HEK293 (cell line): ENCODE data around the gene UBALD1.

ENCODE experiments used
- CTCF ChIA-PET: fragments of 350-600 bp; formaldehyde crosslinking; extraction: SDS; loops from one replicate; lab custom pipeline; 2021; ENCODE audit warnings: antibody characterized with exemption; lab: Yijun Ruan, JAX
- POLR2A ChIA-PET: fragments of 300-600 bp; formaldehyde crosslinking; extraction: SDS; loops from one replicate; lab custom pipeline; 2020; ENCODE audit warnings: antibody characterized with exemption, inconsistent platforms; lab: Yijun Ruan, JAX
- H3K27ac ChIP-seq: fragments of 200-500 bp; sonication (Bioruptor generic); 2 replicates; pipeline ENCODE4 v1.5.1; 2014; ENCODE audit warnings: low read depth, low read length, control low read depth, inconsistent platforms; ENCODE audit errors: extremely low read depth
- H3K36me3 ChIP-seq, 2 experiments: fragments of 200-500 bp in 1 of 2; sonication (Bioruptor generic) in 1 of 2; 1 replicate in 1 of 2; 2 replicates in 1 of 2; pipeline ENCODE4 v1.5.1; 2014 to 2017; ENCODE audit warnings: inconsistent platforms in 2 of 2, low read length in 2 of 2; ENCODE audit not compliant: control insufficient read depth in 2 of 2, insufficient read depth in 1 of 2
- H3K4me1 ChIP-seq: fragments of 200-500 bp; sonication (Bioruptor generic); 2 replicates; pipeline ENCODE4 v1.5.1; 2014; ENCODE audit warnings: mild to moderate bottlenecking, low read length, inconsistent platforms; ENCODE audit not compliant: control insufficient read depth, insufficient read depth
- H3K4me3 ChIP-seq: 2 replicates; pipeline ENCODE4 v1.5.1; 2011; ENCODE audit warnings: low read depth, mild to moderate bottlenecking, control low read depth, low read length, moderate library complexity
- H3K9me3 ChIP-seq: fragments of 200-500 bp; sonication (Bioruptor generic); 2 replicates; pipeline ENCODE4 v1.5.1; 2014; ENCODE audit warnings: low read depth, low read length, inconsistent platforms; ENCODE audit not compliant: control insufficient read depth, insufficient read depth
- HIC1 ChIP-seq: fragments of 450-650 bp; formaldehyde crosslinking; IDR thresholded peaks from 2 replicates; pipeline ENCODE4 v1.5.1; 2016; ENCODE audit warnings: missing biosample characterization, missing genetic modification characterization
- PRDM1 ChIP-seq: fragments of 450-650 bp; formaldehyde crosslinking; IDR thresholded peaks from 2 replicates; pipeline ENCODE4; 2016; ENCODE audit warnings: missing biosample characterization, missing genetic modification characterization
- TRIM28 ChIP-seq: IDR thresholded peaks from 2 replicates; pipeline ENCODE4 v1.6.1; 2011; ENCODE audit warnings: low read length, control low read depth, borderline replicate concordance
- ZBTB17 ChIP-seq: fragments of 450-650 bp; formaldehyde crosslinking; IDR thresholded peaks from 2 replicates; pipeline ENCODE4 v1.5.1; 2016; ENCODE audit warnings: missing biosample characterization, missing genetic modification characterization
- ZBTB20 ChIP-seq: fragments of 450-650 bp; formaldehyde crosslinking; IDR thresholded peaks from 2 replicates; pipeline ENCODE4 v1.5.1; 2016; ENCODE audit warnings: missing biosample characterization, missing genetic modification characterization
- ZBTB21 ChIP-seq: fragments of 450-650 bp; formaldehyde crosslinking; IDR thresholded peaks from 2 replicates; pipeline ENCODE4 v1.5.1; 2017; ENCODE audit warnings: missing biosample characterization, missing genetic modification characterization
- ZFP37 ChIP-seq: fragments of 450-650 bp; formaldehyde crosslinking; IDR thresholded peaks from 2 replicates; pipeline ENCODE4 v1.5.1; 2016; ENCODE audit warnings: missing biosample characterization, missing genetic modification characterization
- ZFP41 ChIP-seq: fragments of 450-650 bp; formaldehyde crosslinking; IDR thresholded peaks from 2 replicates; pipeline ENCODE4 v1.5.1; 2016; ENCODE audit warnings: missing biosample characterization, missing genetic modification characterization, borderline replicate concordance
- ZNF157 ChIP-seq: fragments of 450-650 bp; formaldehyde crosslinking; IDR thresholded peaks from 2 replicates; pipeline ENCODE4 v1.5.1; 2016; ENCODE audit warnings: missing biosample characterization, missing genetic modification characterization
- ZNF2 ChIP-seq: fragments of 450-650 bp; formaldehyde crosslinking; IDR thresholded peaks from 2 replicates; pipeline ENCODE4 v1.5.1; 2016; ENCODE audit warnings: missing biosample characterization, missing genetic modification characterization
- ZNF202 ChIP-seq: fragments of 450-650 bp; formaldehyde crosslinking; IDR thresholded peaks from 2 replicates; pipeline ENCODE4 v1.5.1; 2016; ENCODE audit warnings: missing biosample characterization, missing genetic modification characterization, borderline replicate concordance
- ZNF214 ChIP-seq: fragments of 450-650 bp; formaldehyde crosslinking; IDR thresholded peaks from 2 replicates; pipeline ENCODE4 v1.5.1; 2017; ENCODE audit warnings: missing biosample characterization, mild to moderate bottlenecking, missing genetic modification characterization, borderline replicate concordance
- ZNF239 ChIP-seq: fragments of 450-650 bp; formaldehyde crosslinking; IDR thresholded peaks from 2 replicates; pipeline ENCODE4 v1.5.1; 2016; ENCODE audit warnings: missing biosample characterization, missing genetic modification characterization
- ZNF266 ChIP-seq: fragments of 450-650 bp; formaldehyde crosslinking; IDR thresholded peaks from 2 replicates; pipeline ENCODE4 v1.5.1; 2016; ENCODE audit warnings: missing biosample characterization, missing genetic modification characterization, low read depth
- ZNF350 ChIP-seq: fragments of 450-650 bp; formaldehyde crosslinking; IDR thresholded peaks from 2 replicates; pipeline ENCODE4 v1.5.0; 2017; ENCODE audit warnings: missing biosample characterization, mild to moderate bottlenecking, missing genetic modification characterization
- ZNF426 ChIP-seq: fragments of 450-650 bp; formaldehyde crosslinking; IDR thresholded peaks from 2 replicates; pipeline ENCODE4 v1.5.1; 2017; ENCODE audit warnings: missing biosample characterization, missing genetic modification characterization, mild to moderate bottlenecking, inconsistent platforms, moderate library complexity
- ZNF623 ChIP-seq: fragments of 450-650 bp; formaldehyde crosslinking; IDR thresholded peaks from 2 replicates; pipeline ENCODE4 v1.5.1; 2016; ENCODE audit warnings: missing biosample characterization, missing genetic modification characterization
- ZNF626 ChIP-seq: fragments of 450-650 bp; sonication (Bioruptor Pico); formaldehyde crosslinking; IDR thresholded peaks from 2 replicates; pipeline ENCODE4 v1.5.1; 2018; ENCODE audit warnings: missing biosample characterization, missing genetic modification characterization, inconsistent platforms
- ZNF664 ChIP-seq: fragments of 450-650 bp; formaldehyde crosslinking; IDR thresholded peaks from 2 replicates; pipeline ENCODE4 v1.5.1; 2016; ENCODE audit warnings: missing biosample characterization, missing genetic modification characterization
- ZNF670 ChIP-seq: fragments of 450-650 bp; formaldehyde crosslinking; IDR thresholded peaks from 2 replicates; pipeline ENCODE4 v1.5.1; 2016; ENCODE audit warnings: missing biosample characterization, missing genetic modification characterization, low read depth
- ZNF76 ChIP-seq: fragments of 450-650 bp; formaldehyde crosslinking; IDR thresholded peaks from 2 replicates; pipeline ENCODE4; 2016; ENCODE audit warnings: low read depth, missing biosample characterization, missing genetic modification characterization, borderline replicate concordance
- TF ChIP-seq, protein P1 (sequence below): fragments of 450-650 bp; formaldehyde crosslinking; IDR thresholded peaks from 2 replicates; pipeline ENCODE4 v1.5.1; 2016; ENCODE audit warnings: missing biosample characterization, missing genetic modification characterization

The UBALD1 gene

DNA sequence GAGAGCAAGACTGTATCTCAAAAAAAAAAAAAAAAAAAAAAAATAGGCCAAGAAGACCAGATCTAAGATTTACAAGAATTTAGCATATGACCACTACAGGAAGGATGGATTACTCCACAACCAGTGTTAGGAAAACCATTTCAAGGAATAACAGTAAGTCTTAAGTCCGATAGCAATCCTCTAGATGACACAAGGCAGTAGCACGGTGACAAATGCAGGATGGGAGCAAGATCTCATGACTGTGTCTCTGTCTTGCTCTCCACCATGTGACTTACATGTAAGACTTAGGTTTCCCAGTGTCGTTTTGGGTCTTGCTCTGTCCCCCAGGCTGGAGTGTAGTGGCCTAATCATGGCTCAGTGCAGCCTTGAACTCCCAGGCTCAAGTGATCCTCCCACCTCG lies 30.8 kb downstream of the UBALD1 start:
- ChIA-PET CTCF (interaction anchor here (1.2 to 3.7 kb wide), 2 partner anchors 66 to 102 kb away, joined by 3 to 28 read pairs; no protein-coding TSS in a partner anchor), POLR2A (no interaction called here)
- Histone ChIP-seq H3K27ac (no peak overlapping the region), H3K36me3 (no peaks in the 10 kb centered on the region), H3K4me3 (no peak overlapping the region), H3K4me1 (no peaks in the 10 kb centered on the region), H3K9me3 (no peaks in the 10 kb centered on the region)
- TF ChIP-seq ZFP37 (tag by site-specific recombination) (no peak), ZNF2 (tag by site-specific recombination) (no peak), ZNF76 (tag by site-specific recombination) (no peak), ZNF350 (no peak), ZNF664 (tag by site-specific recombination) (no peak), ZNF426 (tag by site-specific recombination) (no peak), ZNF623 (tag by site-specific recombination) (no peak), ZBTB20 (tag by site-specific recombination) (no peak), ZNF670 (no peak), ZNF157 (tag by site-specific recombination) (no peak), PRDM1 (tag by site-specific recombination) (no peak)
- TF ChIP-seq, protein P1, sequence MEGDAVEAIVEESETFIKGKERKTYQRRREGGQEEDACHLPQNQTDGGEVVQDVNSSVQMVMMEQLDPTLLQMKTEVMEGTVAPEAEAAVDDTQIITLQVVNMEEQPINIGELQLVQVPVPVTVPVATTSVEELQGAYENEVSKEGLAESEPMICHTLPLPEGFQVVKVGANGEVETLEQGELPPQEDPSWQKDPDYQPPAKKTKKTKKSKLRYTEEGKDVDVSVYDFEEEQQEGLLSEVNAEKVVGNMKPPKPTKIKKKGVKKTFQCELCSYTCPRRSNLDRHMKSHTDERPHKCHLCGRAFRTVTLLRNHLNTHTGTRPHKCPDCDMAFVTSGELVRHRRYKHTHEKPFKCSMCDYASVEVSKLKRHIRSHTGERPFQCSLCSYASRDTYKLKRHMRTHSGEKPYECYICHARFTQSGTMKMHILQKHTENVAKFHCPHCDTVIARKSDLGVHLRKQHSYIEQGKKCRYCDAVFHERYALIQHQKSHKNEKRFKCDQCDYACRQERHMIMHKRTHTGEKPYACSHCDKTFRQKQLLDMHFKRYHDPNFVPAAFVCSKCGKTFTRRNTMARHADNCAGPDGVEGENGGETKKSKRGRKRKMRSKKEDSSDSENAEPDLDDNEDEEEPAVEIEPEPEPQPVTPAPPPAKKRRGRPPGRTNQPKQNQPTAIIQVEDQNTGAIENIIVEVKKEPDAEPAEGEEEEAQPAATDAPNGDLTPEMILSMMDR (tag by site-specific recombination): no peak

DNA sequence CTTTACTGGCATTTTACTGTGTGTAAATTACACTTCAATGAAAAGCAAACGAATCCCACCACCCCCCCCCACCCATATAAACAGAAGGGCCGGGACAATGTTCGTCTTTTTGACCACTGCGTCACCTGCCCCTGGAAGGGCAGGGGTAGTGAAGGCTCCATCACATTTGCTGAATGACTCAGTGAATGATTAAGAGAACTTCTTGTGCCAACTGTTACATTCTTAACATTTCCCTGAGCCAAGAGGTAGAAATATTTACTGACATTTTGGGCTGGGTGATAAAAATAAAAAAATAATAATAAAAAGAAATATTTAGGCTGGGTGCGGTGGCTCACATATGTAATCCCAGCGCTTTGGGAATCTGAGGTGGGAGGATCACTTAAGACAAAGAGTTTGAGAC lies 34.4 kb downstream of the UBALD1 start:
- no peaks in the 10 kb centered on the region for H3K4me1 ChIP-seq
- no peak overlapping the region for H3K27ac ChIP-seq
- no peaks in the 10 kb centered on the region for H3K36me3 ChIP-seq
- no peaks in the 10 kb centered on the region for H3K9me3 ChIP-seq
- TF ChIP-seq HIC1 (no peak), ZNF202 (tag by site-specific recombination) (no peak), ZFP41 (tag by site-specific recombination) (no peak), TRIM28 (no peak), ZNF626 (tag by site-specific recombination) (no peak), ZNF266 (tag by site-specific recombination) (no peak), ZBTB17 (tag by site-specific recombination) (no peak), ZNF239 (no peak), ZNF157 (tag by site-specific recombination) (no peak), ZBTB21 (no peak), ZNF214 (tag by site-specific recombination) (no peak)
- TF ChIP-seq, all 188 proteins: peak for 0
- ChIA-PET CTCF (interaction anchor here (1.2 kb wide), 1 partner anchor 71 kb away, joined by 3 read pairs; no protein-coding TSS in a partner anchor), POLR2A (no interaction called here)
- H3K4me3 ChIP-seq: no peak overlapping the region
